ENCODE measurements around the gene TMEM231. TPM values are rescaled to one million over a fixed set of nuclear protein-coding genes. Genes with fewer than 3 reads are reported as not detected.
"Not testable (repeated sequence)": the region's sequence is repeated elsewhere in the genome, so short reads cannot be mapped to it uniquely, and the experiment has no call there.

The TMEM231 gene
- polyA plus RNA-seq (2014; cell fraction: cytosol; rRNA removed), result 15.6 and 18.3 TPM in 2 replicates
- 12.6 and 22.3 TPM in 2 replicates for polyA plus RNA-seq (2014; cell fraction: nucleus; rRNA removed)

DNA sequence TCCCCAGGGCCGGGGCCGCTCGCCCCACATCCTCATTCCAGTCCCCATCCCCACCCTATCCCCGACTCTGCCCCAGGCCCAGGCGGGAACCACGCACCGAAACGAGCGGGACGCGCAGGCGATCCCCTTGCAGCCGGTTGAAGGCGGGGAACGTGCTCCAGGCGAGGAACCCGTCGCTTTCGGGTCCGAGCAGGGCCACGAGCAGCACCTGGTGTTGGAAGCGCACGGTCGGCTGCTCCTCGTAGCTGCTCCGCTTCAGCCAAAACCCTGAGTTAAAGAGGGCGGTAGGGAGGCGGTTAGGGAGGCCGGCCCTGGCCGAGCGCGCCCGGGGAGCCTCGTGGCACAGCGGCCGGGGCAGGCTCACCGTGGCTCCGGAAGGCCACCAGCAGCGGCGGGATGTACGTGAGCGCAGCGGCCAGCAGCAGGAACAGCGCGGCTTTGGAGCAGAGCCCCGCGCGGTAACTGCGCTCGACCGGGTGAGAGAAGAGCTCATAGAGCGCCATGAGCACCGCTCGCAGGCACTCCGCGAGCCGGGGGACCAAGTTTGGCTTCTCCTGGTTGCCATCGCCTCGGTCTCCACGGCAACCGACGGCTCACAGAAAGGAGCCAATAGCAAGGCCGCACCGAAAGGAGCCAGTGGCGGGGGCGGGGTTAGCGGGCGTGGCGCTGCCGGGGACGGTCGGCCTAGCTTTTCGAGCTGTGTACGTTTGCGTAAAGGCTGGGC lies at the start of gene TMEM231:
Gene TMEM231 (minus strand): TSS at position 546 of the 724 bp plus-strand sequence. CDS start 43 bp downstream, at position 503.
- peak; percentile 93 for DNase-seq (ENCODE audit: low spot score)

DNA sequence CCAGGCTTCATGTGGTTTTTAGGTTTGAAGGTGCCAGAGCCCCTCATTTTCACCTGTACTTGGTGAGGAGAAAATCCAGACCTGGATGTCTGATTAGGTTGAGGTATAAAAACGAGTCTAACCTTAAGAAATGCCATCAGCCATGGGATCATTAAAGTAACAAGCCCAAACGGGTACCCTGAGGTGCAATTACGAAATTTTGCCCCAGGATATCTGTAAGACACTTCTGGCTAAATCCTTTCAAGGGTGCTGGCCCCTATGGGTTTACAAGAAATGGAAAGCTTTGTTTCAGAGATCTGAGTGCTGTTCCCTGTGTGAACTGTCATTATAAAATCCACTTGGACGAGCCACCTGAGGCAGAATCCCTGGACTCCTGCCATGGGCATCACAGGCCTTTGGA lies 47.2 kb upstream of the TMEM231 start:
- DNase-seq (ENCODE audit: low spot score), result no peak

- DNase-seq (ENCODE audit: low spot score), result no peak
These were observed 43.6 kb upstream of the TMEM231 start for GRCh38 chr16:75599452-75600277.

DNA sequence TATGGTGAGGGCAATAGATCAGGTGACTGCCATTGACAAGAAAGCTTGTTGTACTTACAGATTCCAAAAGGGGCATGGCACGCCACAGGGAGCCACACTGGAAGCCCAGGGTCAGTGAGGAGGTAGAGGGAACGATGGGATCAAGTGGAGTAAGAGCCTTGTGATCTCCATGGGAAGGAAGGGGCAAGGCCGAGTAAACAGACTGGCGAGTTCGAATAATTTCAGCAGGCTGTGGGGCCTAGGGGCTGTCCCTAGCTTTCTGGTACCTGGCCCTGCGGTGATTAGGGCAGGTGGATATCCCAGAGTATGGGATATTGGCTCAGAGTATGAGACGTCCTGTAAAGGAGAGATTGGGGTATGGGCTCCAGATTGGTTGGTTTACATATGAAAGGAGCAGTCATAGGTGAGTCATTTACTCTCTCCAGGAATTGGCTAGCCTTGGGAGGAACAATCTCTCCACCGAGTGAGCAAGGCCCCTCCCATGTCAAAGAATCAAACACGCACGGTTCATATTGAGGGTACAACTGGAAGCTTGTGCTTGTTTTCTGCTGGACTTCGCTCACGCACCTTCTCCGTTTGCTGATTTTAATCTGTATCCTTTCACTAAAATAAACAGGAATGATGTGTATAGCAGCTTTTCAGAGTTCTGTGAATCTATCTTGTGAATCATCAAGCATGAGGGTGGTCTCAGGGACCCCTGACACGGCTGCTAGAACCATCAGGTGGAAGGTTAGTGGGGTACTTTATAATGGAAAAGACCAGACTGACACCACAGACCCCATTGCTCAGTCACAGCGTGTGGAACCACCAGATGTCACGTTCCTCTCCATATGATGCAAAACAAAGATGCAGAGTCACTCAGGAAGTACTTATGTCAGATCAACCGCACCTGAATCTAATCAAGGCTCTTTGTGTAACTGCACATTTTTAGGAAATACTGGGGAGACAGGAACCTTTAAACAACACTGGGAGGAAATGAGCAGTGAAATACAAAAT lies 38.1 kb upstream of the TMEM231 start:
- DNase-seq (ENCODE audit: low spot score), result peak; percentile 27

GRCh38 chr16:75593308-75593707 lies 37.3 kb upstream of the TMEM231 start:
- no peak for DNase-seq (ENCODE audit: low spot score)

DNA sequence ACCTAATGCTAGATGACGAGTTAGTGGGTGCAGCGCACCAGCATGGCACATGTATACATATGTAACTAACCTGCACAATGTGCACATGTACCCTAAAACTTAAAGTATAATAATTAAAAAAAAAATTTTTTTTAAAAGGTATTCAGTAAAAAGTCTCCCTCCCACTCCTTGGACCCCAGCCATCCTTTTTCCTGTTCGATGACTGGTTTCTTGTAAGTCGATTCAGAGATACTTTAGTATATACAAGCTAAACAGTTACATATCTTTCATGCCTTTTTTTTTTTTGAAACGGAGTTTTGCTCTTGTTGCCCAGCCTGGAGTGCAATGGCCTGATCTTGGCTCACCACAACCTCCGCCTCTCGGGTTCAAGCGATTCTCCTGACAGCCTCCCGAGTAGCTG lies 35.9 kb upstream of the TMEM231 start:
- not testable (repeated sequence) for DNase-seq (ENCODE audit: low spot score)

- no peak for DNase-seq (ENCODE audit: low spot score)
These were observed 35.1 kb upstream of the TMEM231 start for GRCh38 chr16:75590920-75591843.

- DNase-seq (ENCODE audit: low spot score), result no peak
These were observed 33.3 kb upstream of the TMEM231 start for GRCh38 chr16:75589306-75589705.

GRCh38 chr16:75588716-75589115 lies 32.7 kb upstream of the TMEM231 start:
- no peak for DNase-seq (ENCODE audit: low spot score)

DNA sequence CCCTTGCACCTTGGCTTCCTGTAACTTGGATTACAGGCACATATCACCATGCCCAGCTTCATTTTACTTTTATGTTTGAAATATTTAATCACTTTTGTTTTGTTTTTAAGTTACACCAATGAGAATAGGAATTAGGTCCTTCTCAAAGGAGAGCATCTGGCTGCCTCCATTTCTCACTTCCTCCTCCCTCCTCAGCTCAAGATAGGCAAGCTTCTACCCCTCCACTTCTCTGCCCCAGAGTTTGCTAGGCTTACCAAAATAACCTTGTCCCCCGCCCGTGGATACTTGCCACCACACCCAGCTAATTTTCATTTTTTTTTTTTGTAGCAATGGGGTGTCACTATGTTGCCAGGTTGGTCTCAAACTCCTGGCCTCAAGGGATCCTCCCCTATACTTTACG lies 28.1 kb upstream of the TMEM231 start:
- DNase-seq (ENCODE audit: low spot score), result no peak

DNA sequence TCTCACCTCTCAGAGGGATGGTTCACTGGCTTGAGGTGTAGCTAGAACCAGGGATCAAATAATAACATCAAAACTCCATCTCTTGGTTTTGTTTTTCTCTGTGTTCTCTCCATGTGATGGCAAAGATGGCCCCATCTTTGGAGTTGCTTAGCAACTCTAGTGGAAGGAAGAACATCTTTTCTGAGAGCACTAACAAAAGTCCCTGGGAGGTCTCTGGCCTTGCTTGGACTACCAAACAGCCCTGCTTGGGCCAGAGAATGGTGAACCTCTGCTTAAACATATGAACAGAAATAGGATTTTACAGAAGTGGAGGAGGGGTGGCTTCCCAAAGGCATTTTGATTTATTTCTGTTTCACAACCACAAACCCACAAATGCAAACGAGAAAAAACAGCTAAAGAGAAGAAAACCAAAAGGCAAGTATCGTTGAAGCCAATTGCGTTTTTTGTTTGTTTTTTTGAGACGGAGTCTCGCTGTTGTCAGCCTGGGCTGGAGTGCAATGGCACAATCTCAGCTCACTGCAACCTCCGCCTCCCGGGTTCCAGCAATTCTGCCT lies 23.3 kb upstream of the TMEM231 start:
- DNase-seq (ENCODE audit: low spot score), result no peak

GRCh38 chr16:75578725-75579124 lies 22.7 kb upstream of the TMEM231 start:
- no peak for DNase-seq (ENCODE audit: low spot score)

GRCh38 chr16:75578212-75578611 lies 22.2 kb upstream of the TMEM231 start:
- DNase-seq (ENCODE audit: low spot score), result no peak

DNA sequence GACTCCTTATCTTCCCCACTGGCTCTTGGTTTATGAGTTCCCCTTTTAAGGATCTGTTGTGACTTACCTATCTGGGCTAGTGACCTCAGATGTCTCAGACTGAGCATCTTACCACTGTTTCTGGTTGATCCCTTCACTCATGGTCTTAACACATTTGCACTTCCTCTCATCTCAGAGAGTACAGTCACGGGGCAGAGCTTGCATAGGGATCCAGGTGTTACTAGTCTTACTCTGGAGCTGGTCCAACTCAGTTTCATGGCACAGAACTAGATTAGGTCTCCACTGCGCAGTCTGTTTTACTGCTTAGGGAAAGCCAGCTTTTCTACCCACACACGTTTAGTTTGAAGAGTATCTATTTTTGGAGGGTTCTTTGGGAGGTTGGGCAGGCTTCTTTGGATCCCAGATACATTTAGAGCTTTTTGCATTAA lies 20.3 kb upstream of the TMEM231 start:
- DNase-seq (ENCODE audit: low spot score), result no peak

DNA sequence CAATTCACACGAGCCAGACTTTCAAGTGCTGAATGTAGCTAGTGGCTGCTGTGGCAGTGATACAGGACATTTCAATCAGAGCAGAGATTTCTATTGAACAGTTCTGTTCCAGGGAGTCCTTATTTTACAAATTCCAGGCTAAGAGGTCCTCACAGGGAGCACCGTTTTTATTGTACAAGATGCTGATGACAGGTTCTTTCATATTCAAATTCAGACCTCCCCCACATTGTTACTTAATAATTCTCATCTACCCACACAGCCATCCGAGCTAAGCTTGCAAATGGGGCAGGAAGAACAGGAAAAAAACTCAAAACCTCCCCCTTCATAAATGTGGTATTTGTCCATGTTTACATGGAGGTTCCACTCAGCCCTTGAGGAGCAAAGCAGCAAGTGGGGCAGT lies 19.9 kb upstream of the TMEM231 start:
- DNase-seq (ENCODE audit: low spot score), result no peak

DNA sequence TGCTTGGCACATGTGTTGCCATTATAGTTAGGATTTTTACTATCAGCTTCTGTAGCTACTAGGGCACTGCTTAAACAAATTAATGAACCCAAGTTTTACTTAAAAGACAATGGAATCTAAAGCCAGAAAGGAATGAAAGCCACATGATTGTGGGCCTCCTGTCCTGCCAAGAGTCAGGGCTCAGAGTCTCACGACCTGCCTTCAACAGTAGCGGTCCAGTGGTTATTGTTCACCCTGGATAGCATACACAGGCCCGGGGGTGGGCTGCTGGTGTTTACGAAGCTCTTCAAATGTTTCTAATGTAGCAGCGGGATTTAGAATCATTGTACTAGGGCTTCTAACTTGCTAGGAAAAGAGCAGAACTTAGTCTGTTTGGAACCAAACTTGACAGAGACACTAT lies 17.9 kb upstream of the TMEM231 start:
- no peak for DNase-seq (ENCODE audit: low spot score)

DNA sequence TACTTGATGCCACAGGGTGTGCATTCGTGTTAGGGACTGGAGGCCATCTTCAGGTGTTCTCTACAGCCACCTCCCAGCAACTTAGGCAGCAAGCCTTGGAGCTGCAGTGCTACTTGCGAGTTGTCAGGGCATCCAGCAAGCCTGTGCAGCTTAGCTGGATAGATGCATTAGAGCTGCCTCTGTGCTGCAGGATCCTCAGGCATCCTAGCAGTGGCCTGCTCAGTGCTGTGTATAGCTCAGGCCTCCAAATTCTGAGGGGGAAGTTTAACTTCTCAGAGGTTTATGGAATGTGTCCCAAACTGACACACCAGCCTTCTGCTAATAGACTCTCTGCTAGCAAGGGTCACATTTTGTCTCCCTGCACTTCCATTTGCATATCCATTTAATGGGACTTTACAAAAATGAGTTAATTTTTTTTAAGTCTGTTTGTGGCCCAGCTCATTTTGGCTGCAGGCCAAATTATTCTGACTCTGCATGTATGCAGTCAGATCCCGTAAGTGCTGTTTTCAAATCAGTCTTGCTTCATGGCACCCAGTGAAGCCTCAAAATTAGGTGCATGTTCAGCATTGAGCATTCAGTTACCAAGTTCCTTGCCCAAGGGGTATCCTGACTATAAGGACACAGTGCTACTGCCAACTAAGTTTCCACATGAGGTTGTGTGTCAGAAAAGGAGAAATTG lies 17.0 kb upstream of the TMEM231 start:
- no peak for DNase-seq (ENCODE audit: low spot score)

GRCh38 chr16:75570396-75571065 lies 14.5 kb upstream of the TMEM231 start:
- no peak for DNase-seq (ENCODE audit: low spot score)

GRCh38 chr16:75567911-75568310 lies 11.9 kb upstream of the TMEM231 start:
- DNase-seq (ENCODE audit: low spot score), result no peak
